ENCODE results near the gene MLIP. TPM values are rescaled to one million over a fixed set of nuclear protein-coding genes. Genes with fewer than 3 reads are reported as not detected.

Gene MLIP
- total RNA-seq, 1 donor from 2014 or later, result 403 TPM

GRCh38 chr6:54130179-54130578, 18.9 kb downstream of the MLIP start:
- intact Hi-C loops (cut with DNase I), result no loop called here
- DNase-seq (no peak), ATAC-seq (ENCODE audit: poor library complexity) (no peak)

GRCh38 chr6:54132587-54132986, 21.3 kb downstream of the MLIP start:
- intact Hi-C loops (cut with DNase I), result no loop called here
- ATAC-seq (ENCODE audit: poor library complexity) (no peak), DNase-seq (no peak)

GRCh38 chr6:54133186-54133585, 21.9 kb downstream of the MLIP start:
- intact Hi-C loops (cut with DNase I), result no loop called here
- DNase-seq (no peak), ATAC-seq (ENCODE audit: poor library complexity) (no peak)

GRCh38 chr6:54134935-54135334, 23.7 kb downstream of the MLIP start:
- intact Hi-C loops (cut with DNase I), result no loop called here
- no peak for DNase-seq
- no peak for ATAC-seq (ENCODE audit: poor library complexity)

GRCh38 chr6:54135665-54136369, 24.6 kb downstream of the MLIP start:
- intact Hi-C loops (cut with DNase I), result no loop called here
- DNase-seq, result no peak
- ATAC-seq (ENCODE audit: poor library complexity), result peak; percentile 49

GRCh38 chr6:54138795-54139194, 27.6 kb downstream of the MLIP start:
- no peak for DNase-seq
- intact Hi-C loops (cut with DNase I), result no loop called here
- ATAC-seq (ENCODE audit: poor library complexity), result no peak

GRCh38 chr6:54140811-54141210, 29.6 kb downstream of the MLIP start:
- DNase-seq, result no peak
- ATAC-seq (ENCODE audit: poor library complexity), result no peak
- intact Hi-C loops (cut with DNase I), result no loop called here

GRCh38 chr6:54142889-54143519, 31.8 kb downstream of the MLIP start:
- no peak for DNase-seq
- intact Hi-C loops (cut with DNase I), result no loop called here
- no peak for ATAC-seq (ENCODE audit: poor library complexity)

- ATAC-seq (ENCODE audit: poor library complexity) (no peak), DNase-seq (no peak)
- intact Hi-C loops (cut with DNase I), result no loop called here
Observed at GRCh38 chr6:54151861-54152260, 40.6 kb downstream of the MLIP start.

GRCh38 chr6:54156650-54157250, 45.5 kb downstream of the MLIP start:
- DNase-seq (no peak), ATAC-seq (ENCODE audit: poor library complexity) (no peak)
- intact Hi-C loops (cut with DNase I), result no loop called here

GRCh38 chr6:54157405-54157804, 46.2 kb downstream of the MLIP start:
- no peak for DNase-seq
- peak; percentile 45 for ATAC-seq (ENCODE audit: poor library complexity)
- intact Hi-C loops (cut with DNase I), result no loop called here

GRCh38 chr6:54173089-54173488, 61.8 kb downstream of the MLIP start:
- intact Hi-C loops (cut with DNase I), result no loop called here
- no peak for DNase-seq
- peak; percentile 31 for ATAC-seq (ENCODE audit: poor library complexity)

GRCh38 chr6:54179152-54179551, 67.9 kb downstream of the MLIP start:
- intact Hi-C loops (cut with DNase I), result no loop called here
- no peak for DNase-seq
- no peak for ATAC-seq (ENCODE audit: poor library complexity)

GRCh38 chr6:54183616-54184015, 72.4 kb downstream of the MLIP start:
- ATAC-seq (ENCODE audit: poor library complexity) (no peak), DNase-seq (no peak)
- intact Hi-C loops (cut with DNase I), result no loop called here

- intact Hi-C loops (cut with DNase I), result no loop called here
- DNase-seq, result no peak
- ATAC-seq (ENCODE audit: poor library complexity), result no peak
Observed at GRCh38 chr6:54185885-54186284, 74.6 kb downstream of the MLIP start.

- intact Hi-C loops (cut with DNase I), result no loop called here
- ATAC-seq (ENCODE audit: poor library complexity) (no peak), DNase-seq (no peak)
Observed at GRCh38 chr6:54188846-54189245, 77.6 kb downstream of the MLIP start.

- no peak for DNase-seq
- no peak for ATAC-seq (ENCODE audit: poor library complexity)
- intact Hi-C loops (cut with DNase I), result no loop called here
Observed at GRCh38 chr6:54191461-54191860, 80.2 kb downstream of the MLIP start.

- no peak for ATAC-seq (ENCODE audit: poor library complexity)
- DNase-seq, result no peak
- intact Hi-C loops (cut with DNase I), result no loop called here
Observed at GRCh38 chr6:54192993-54193392, 81.8 kb downstream of the MLIP start.

GRCh38 chr6:54193560-54193959, 82.3 kb downstream of the MLIP start:
- ATAC-seq (ENCODE audit: poor library complexity) (peak; percentile 8), DNase-seq (no peak)
- intact Hi-C loops (cut with DNase I), result no loop called here

GRCh38 chr6:54194067-54194466, 82.8 kb downstream of the MLIP start:
- no peak for ATAC-seq (ENCODE audit: poor library complexity)

More at GRCh38 chr6:54194067-54194466, 82.8 kb downstream of the MLIP start:
- intact Hi-C loops (cut with DNase I), result no loop called here
- no peak for DNase-seq

Data from Right ventricle myocardium superior (tissue), 1 donor.